ENCODE measurements around the gene ULK4.
A peak's percentile ranks its signal among the peaks of the same experiment; 100 is the strongest.
"Not testable (repeated sequence)": the region's sequence is repeated elsewhere in the genome, so short reads cannot be mapped to it uniquely, and the experiment has no call there.

Gene ULK4

DNA sequence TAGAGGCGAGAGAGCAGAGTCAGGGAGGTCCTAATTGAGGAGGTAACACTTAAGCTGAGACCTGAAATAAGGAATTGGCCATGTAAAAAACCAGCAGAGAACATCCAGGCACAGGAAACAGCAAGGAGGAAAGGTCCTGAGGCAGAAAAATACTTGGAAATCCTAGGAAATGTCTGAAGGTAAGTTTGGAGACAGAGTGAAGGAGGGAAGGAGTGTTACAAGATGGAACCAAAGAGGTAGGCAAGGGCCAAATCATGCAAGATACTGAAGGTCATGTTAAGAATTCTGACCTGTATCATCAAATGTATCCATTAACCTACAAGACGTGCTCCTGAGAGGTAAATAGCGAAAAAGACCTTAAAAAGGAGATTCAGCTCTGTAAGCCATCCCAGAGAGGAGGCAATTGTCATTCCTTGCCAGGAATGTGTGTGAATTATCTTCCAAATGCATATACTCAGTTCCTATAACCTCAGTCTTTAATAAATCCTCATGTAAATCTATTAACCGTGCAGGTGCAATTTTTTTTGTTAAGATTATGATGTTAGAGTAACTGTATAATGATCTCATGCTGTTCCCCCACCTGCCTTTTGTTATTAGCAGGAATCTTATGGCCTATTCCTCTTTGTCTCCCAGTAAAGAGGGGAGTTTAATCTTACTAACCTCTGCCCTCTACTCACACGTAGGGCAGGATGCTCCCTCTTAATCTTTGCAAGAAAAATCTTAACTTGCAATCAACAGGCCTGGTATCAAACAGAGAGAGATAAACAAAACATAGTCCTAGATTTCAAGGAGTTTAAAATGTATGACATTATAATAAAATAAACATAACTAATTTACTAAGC lies 166.9 kb downstream of the ULK4 start:
- DNase-seq (ENCODE audit: low read depth, low spot score): no peak
- H3K27ac ChIP-seq: no peak overlapping the region

DNA sequence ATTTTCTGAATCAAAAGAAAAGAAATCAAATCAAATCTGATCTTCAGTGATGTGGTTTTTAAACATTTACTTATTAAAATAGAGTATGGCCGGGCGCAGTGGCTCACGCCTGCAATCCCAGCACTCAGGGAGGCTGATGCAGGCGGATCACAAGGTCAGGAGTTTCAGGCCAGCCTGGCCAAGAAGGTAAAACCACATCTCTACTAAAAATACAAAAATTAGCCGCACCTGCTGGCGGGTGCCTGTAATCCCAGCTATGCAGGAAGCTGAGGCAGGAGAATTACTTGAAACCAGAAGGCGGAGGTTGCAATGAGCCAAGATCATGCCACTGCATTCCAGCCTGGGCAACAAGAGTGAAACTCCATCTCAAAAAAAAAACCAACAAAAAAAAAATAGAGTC lies 169.1 kb downstream of the ULK4 start:
- DNase-seq (ENCODE audit: low read depth, low spot score): no peak
- no peak overlapping the region for H3K27ac ChIP-seq

- H3K27ac ChIP-seq: no peak overlapping the region
- DNase-seq (ENCODE audit: low read depth, low spot score): no peak
Observed at GRCh38 chr3:41769106-41769505, 192.8 kb downstream of the ULK4 start.

DNA sequence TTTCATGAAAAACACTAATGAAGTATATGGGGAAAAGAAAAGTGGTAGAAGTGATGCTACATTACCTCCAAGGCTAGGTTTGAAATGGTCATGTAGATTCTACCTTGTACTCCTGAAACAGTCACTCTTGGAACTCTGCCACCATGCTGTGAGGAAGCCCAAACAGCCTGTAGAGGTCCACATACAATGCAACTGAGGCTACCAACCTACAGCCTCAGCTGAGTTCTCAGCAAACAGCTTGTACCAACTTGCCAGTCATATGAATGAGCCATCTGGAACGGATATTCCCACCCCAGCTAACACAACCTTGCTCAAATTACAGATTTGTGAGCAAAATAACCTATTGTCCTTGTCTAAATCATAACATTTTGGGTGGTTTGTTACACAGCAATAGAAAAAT lies 193.5 kb downstream of the ULK4 start:
- peak; percentile 39 for DNase-seq (ENCODE audit: low read depth, low spot score)
- H3K27ac ChIP-seq: no peak overlapping the region

DNA sequence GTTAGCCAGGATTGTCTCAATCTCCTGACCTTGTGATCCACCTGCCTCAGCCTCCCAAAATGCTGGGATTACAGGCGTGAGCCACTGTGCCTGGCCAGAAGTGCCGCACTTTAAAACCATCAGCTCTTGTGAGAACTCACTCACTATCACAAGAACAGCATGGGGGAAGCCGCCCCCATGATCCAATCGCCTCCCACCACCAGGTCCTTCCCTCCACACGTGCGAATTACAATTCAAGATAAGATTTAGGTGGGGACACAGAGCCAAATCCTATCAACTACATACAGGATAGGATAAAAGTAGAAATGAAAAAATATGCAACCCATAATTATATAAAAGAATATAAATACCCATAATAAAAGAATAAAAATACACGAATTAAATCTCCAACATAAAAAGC lies 199.0 kb downstream of the ULK4 start:
- H3K27ac ChIP-seq; DNase-seq (ENCODE audit: low read depth, low spot score): not testable (repeated sequence)

GRCh38 chr3:41753651-41754050 lies 208.3 kb downstream of the ULK4 start:
- DNase-seq (ENCODE audit: low read depth, low spot score): no peak
- H3K27ac ChIP-seq: no peak overlapping the region

DNA sequence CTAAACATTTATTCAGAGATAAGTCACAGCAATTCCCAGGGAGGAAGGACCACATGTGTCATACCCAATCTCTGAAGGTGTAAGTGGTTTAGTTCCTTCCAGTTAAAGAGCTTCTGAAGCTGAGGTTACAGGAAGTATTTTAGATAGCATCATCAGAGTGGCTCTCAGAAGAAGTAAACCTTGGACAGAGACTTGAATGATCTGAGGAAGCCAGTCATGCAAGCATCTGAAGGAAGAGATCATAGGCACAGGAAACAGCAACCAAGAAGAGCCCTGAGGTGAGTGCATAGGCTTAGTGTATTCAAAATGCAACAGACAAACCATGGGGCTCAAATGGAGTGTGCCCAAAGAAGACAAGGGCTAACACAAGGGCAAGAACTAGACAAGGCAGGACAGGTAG lies 210.3 kb downstream of the ULK4 start:
- no peak overlapping the region for H3K27ac ChIP-seq
- DNase-seq (ENCODE audit: low read depth, low spot score): no peak

DNA sequence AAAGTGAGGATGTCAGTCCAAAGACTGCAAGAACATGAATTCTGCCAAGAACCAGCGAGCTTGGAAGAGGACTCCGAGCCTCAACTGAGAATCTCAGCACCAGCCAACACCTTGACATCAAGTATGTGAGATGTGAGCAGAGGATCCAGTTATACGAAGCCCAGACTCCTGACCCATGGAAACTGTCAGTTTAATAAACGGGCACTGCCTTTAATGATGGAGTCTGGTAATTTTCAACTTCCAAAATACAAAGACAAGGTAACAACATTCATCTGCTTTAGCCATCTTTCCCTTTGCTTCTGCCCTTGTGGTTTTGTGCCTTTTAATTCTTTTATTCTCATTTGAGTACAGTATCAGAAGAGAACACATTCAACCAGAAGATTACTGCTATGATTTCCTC lies 211.9 kb downstream of the ULK4 start:
- DNase-seq (ENCODE audit: low read depth, low spot score): no peak
- H3K27ac ChIP-seq: no peak overlapping the region

DNA sequence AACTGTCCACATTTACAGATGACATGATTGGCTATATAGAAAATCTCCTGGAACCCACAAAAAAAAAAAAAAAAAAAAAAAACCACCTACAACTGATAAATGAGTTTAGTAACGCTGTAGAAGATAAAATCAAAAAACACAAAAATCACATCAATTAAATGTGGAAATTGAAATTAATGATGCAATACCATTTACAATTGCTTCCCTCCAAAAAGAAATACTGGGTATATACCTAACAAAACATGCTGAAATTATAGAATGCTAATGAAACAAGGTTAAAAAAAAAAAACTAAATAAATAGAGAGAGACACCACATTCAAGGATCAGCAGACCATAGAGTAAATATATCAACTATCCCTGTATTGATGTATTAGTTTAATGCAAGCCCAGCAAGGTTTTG lies 215.7 kb downstream of the ULK4 start:
- no peak for DNase-seq (ENCODE audit: low read depth, low spot score)
- no peak overlapping the region for H3K27ac ChIP-seq

DNA sequence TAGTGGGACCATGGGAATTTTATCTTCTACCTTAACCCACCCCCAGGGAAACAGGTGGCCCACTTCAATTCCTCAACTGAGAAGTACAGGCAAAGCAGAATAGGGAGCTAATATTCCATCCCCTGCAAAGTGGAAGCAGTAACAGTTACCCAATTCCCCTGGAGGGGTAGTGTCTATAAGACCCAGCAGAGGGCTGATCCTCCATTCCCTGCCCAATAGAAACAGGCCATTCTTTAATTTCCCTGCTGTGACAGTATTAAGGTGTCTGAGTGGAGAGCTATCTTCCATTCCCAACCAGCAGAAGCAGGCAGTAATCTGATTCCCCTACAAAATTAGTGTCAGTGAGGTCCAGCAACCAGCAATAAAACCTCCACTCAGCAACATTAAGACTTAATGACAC lies 219.8 kb downstream of the ULK4 start:
- H3K27ac ChIP-seq: no peak overlapping the region
- no peak for DNase-seq (ENCODE audit: low read depth, low spot score)

DNA sequence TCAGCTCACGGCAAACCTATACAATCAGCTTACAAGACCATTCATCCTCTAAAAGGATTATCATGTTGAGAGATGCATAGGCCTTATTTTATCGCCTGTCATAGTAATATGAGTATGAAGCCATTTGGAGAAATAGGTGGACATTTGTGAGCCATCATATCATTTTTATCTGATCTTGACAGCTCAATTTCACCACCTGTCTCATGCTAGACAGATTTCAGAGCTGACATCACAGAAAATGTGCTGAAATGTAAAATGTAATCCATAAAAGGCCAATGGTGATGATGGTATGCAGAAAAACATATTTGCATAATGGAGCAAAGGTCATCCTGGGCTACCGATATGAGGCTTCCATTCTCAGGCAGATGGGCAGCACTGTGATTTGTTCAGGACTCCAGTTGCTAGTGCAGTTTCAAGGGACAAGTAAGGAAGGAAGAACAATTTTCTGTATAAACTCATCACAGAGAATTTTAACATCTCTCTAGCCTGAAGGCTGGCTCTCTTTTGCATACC lies 221.5 kb downstream of the ULK4 start:
- no peak overlapping the region for H3K27ac ChIP-seq
- DNase-seq (ENCODE audit: low read depth, low spot score): no peak

DNA sequence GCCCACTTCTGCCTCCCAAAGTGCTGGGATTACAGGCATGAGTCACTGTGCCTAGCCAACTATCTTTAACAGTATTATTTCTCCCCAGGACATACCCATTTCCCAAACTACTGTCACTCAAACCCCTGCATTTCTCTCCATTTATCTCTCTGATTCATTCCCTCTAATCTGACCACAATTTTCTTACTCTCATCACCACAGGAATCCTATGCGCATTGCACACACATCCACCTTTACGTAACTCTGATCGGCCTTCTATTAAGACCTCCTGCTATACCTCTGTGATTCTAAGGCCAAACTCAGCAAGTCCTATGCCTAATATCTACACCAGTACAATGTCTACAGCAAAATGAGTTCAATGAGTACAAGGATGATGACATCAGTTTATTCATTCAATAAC lies 235.0 kb downstream of the ULK4 start:
- DNase-seq (ENCODE audit: low read depth, low spot score): no peak
- no peak overlapping the region for H3K27ac ChIP-seq

DNA sequence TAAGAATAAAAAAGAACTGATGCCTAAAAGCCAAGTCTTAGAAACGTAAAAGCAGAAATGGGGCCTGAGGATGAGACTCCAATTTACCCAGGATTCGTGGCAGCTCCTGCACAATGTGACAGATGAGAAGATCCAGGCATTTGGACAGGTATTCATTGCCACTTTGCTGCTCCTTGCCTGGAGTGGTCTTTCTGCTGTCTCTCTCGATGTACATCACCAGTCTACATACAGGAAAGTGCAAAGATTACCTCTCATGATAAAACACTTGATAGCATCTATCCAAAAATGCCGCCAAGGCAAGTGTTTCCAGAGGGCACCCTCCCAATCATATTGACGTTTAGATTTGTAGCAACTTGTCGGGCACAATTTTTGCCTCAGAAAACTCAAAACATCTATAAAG lies 244.3 kb downstream of the ULK4 start:
- no peak overlapping the region for H3K27ac ChIP-seq
- no peak for DNase-seq (ENCODE audit: low read depth, low spot score)

- no peak for DNase-seq (ENCODE audit: low read depth, low spot score)
- H3K27ac ChIP-seq: no peak overlapping the region
Observed at GRCh38 chr3:41716471-41716870, 245.4 kb downstream of the ULK4 start.

GRCh38 chr3:41715376-41715775 lies 246.5 kb downstream of the ULK4 start:
- no peak overlapping the region for H3K27ac ChIP-seq
- DNase-seq (ENCODE audit: low read depth, low spot score): no peak

DNA sequence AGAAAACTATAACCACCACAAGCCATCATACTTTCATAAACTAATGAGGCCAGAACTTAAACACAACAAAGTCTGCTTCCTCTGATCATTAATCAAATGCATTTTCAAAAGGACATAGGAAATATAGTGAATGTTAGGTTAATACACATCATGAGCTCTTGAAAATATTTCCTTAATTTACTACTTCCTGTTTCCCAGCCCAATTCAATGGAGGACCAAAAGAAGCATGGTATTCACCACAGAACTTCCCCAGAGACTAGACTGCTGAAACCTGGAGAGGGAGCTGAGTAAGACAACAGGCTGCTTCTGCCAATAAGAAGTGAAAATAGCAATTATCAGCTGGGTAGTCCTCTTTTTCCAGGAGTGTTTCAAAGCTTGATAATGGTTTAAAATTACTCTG lies 250.3 kb downstream of the ULK4 start:
- DNase-seq (ENCODE audit: low read depth, low spot score): no peak

GRCh38 chr3:41710646-41711388 lies 251.1 kb downstream of the ULK4 start:
- no peak overlapping the region for H3K27ac ChIP-seq
- DNase-seq (ENCODE audit: low read depth, low spot score): no peak

More for the DNA sequence above, 250.3 kb downstream of the ULK4 start:
- H3K27ac ChIP-seq: no peak overlapping the region

DNA sequence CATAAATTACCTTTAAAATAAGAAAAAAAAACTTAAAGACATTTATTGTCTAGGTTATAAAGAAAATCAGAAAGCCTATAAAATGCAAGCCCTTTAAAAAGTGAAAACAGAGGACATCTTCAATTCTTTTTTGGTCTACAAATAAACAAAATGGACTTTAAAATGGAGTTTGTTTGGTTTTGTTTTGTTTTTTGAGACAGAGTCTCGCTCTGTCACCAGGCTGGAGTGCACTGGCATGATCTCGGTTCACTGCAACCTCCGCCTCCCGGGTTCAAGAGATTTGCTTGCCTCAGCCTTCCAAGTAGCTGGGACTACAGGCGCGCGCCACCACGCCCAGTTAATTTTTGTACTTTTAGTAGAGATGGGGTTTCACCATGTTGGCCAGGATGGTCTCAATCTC lies 252.7 kb downstream of the ULK4 start:
- not testable (repeated sequence) for DNase-seq (ENCODE audit: low read depth, low spot score); H3K27ac ChIP-seq

GRCh38 chr3:41708176-41708575 lies 253.7 kb downstream of the ULK4 start:
- no peak for DNase-seq (ENCODE audit: low read depth, low spot score)
- no peak overlapping the region for H3K27ac ChIP-seq

DNA sequence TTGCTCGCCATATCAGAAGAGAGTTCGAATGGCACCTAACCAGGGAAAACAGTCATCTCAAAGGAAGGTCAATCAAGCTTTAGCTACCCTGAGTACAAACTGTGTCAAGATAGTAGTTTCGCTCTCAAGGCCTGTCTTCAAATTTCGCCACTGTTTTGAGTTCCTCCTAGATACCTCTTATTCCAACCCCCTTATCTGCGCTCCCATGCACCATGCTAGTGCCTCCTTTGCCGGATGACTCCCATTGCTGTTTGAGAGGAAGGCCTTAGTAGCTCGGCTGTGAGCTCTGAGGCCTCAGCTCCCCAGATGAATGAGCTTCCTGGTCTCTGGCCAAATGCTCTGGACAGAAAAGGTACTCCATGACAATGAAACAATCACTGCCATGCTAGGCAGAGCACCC lies 256.0 kb downstream of the ULK4 start:
- H3K27ac ChIP-seq: no peak overlapping the region
- no peak for DNase-seq (ENCODE audit: low read depth, low spot score)

- DNase-seq (ENCODE audit: low read depth, low spot score): no peak
- H3K27ac ChIP-seq: no peak overlapping the region
Observed at GRCh38 chr3:41701191-41701698, 260.7 kb downstream of the ULK4 start.

All from epithelial cell of prostate (primary cell).